Neural cell (in vitro differentiated cells): ENCODE results near the gene FAM9A. TPM values are rescaled to one million over a fixed set of nuclear protein-coding genes. Genes with fewer than 3 reads are reported as not detected.
"Not testable (repeated sequence)": the region's sequence is repeated elsewhere in the genome, so short reads cannot be mapped to it uniquely, and the experiment has no call there.

Source experiments
- H2AFZ ChIP-seq: fragments of 200-600, 300-800 bp; sonication (generic), shearing (Covaris generic); 2 replicates; pipeline ENCODE4 v1.6.0; 2014; ENCODE audit warnings: low read depth, mild to moderate bottlenecking, antibody characterized with exemption, low read length, moderate library complexity
- H3F3A ChIP-seq: fragments of 200-600 bp; shearing (Covaris generic); 2 replicates; pipeline ENCODE4 v1.6.1; 2016; ENCODE audit warnings: mild to moderate bottlenecking, moderate library complexity, mixed read lengths, antibody characterized with exemption, low read length; ENCODE audit not compliant: insufficient read depth, poor library complexity, severe bottlenecking
- H3K27ac ChIP-seq: fragments of 200-600, 300-800 bp; sonication (generic), shearing (Covaris generic); 2 replicates; pipeline ENCODE4 v1.5.1; 2014; ENCODE audit warnings: mild to moderate bottlenecking, low read length, moderate library complexity
- H3K27me3 ChIP-seq: fragments of 300-800, 200-600 bp; sonication (generic), shearing (Covaris generic); 2 replicates; pipeline ENCODE4 v1.6.0; 2014; ENCODE audit warnings: mild to moderate bottlenecking, low read depth, low read length, moderate library complexity; ENCODE audit not compliant: insufficient read depth
- H3K36me3 ChIP-seq: fragments of 300-800, 200-600 bp; sonication (generic), shearing (Covaris generic); 2 replicates; pipeline ENCODE4 v1.5.1; 2014; ENCODE audit warnings: mild to moderate bottlenecking, antibody characterized with exemption, low read length, moderate library complexity; ENCODE audit not compliant: insufficient read depth
- H3K4me2 ChIP-seq: fragments of 300-800, 200-600 bp; sonication (generic), shearing (Covaris generic); 2 replicates; pipeline ENCODE4 v1.6.0; 2014; ENCODE audit warnings: mild to moderate bottlenecking, low read length
- H3K4me3 ChIP-seq: fragments of 300-800, 200-600 bp; sonication (generic), shearing (Covaris generic); 2 replicates; pipeline ENCODE4 v1.5.1; 2014; ENCODE audit warnings: mild to moderate bottlenecking, low read length, moderate library complexity
- H3K79me2 ChIP-seq: fragments of 200-600 bp; shearing (Covaris generic); replicated peaks from 2 replicates; pipeline ENCODE4 v1.6.0; 2014; ENCODE audit warnings: mild to moderate bottlenecking, low read length, moderate library complexity; ENCODE audit not compliant: insufficient read depth
- H3K9ac ChIP-seq: fragments of 300-800, 200-600 bp; sonication (generic), shearing (Covaris generic); 2 replicates; pipeline ENCODE4 v1.6.1; 2016; ENCODE audit warnings: mild to moderate bottlenecking, low read length, mixed read lengths
- H3K9me2 ChIP-seq: fragments of 200-600 bp; shearing (Covaris generic); 2 replicates; pipeline ENCODE4 v1.6.1; 2016; ENCODE audit warnings: mild to moderate bottlenecking, low read length, mixed read lengths; ENCODE audit not compliant: insufficient read depth
- H3K9me3 ChIP-seq: fragments of 200-600, 300-800 bp; sonication (generic), shearing (Covaris generic); 2 replicates; pipeline ENCODE4 v1.6.1; 2016; ENCODE audit warnings: mild to moderate bottlenecking, mixed run types, low read length, moderate library complexity, mixed read lengths
- H4K20me1 ChIP-seq: fragments of 200-600 bp; shearing (Covaris generic); 2 replicates; pipeline ENCODE4 v1.6.1; 2016; ENCODE audit warnings: mild to moderate bottlenecking, mixed run types; ENCODE audit not compliant: insufficient read depth
- CTCF ChIP-seq: fragments of 450-650 bp; IDR thresholded peaks from 2 replicates; pipeline ENCODE4 v1.5.1; 2014; ENCODE audit warnings: antibody characterized with exemption, mild to moderate bottlenecking, moderate library complexity; ENCODE audit not compliant: poor library complexity, severe bottlenecking
- EP300 ChIP-seq: fragments of 450-650 bp; conservative IDR thresholded peaks from 2 replicates; pipeline ENCODE4 v1.6.1; 2014; ENCODE audit warnings: antibody characterized with exemption, mild to moderate bottlenecking, moderate library complexity; ENCODE audit not compliant: poor library complexity, severe bottlenecking
- EZH2 ChIP-seq: fragments of 200-600, 300-800 bp; shearing (Covaris generic), sonication (generic); IDR thresholded peaks from 2 replicates; pipeline ENCODE4 v1.6.1; 2014; ENCODE audit warnings: antibody characterized with exemption, low read length, borderline replicate concordance, mild to moderate bottlenecking; ENCODE audit not compliant: insufficient read depth, poor library complexity, severe bottlenecking
- MXI1 ChIP-seq: fragments of 450-650 bp; conservative IDR thresholded peaks from 2 replicates; pipeline ENCODE4 v1.6.1; 2014; ENCODE audit warnings: antibody characterized with exemption, mild to moderate bottlenecking; ENCODE audit not compliant: poor library complexity, severe bottlenecking
- POLR2AphosphoS5 ChIP-seq: IDR thresholded peaks from 2 replicates; pipeline ENCODE4 v1.6.1; 2012
- RAD21 ChIP-seq: fragments of 450-650 bp; conservative IDR thresholded peaks from 2 replicates; pipeline ENCODE4 v1.6.1; 2014; ENCODE audit warnings: antibody characterized with exemption, mild to moderate bottlenecking, moderate library complexity
- REST ChIP-seq: IDR thresholded peaks from 2 replicates; pipeline ENCODE4 v1.6.1; 2012; ENCODE audit warnings: borderline replicate concordance
- SMC3 ChIP-seq: fragments of 450-650 bp; conservative IDR thresholded peaks from 2 replicates; pipeline ENCODE4 v1.6.1; 2014; ENCODE audit warnings: antibody characterized with exemption, mild to moderate bottlenecking, moderate library complexity; ENCODE audit not compliant: poor library complexity
- TAF1 ChIP-seq: IDR thresholded peaks from 2 replicates; pipeline ENCODE4 v1.6.1; 2012; ENCODE audit warnings: low read depth
- polyA plus RNA-seq: library from polyadenylated mRNA; depleted of rRNA; stranded (reverse); fragments of >200 nt; gene quantifications from 2 replicates; pipeline ENCODE4 v1.2.3, GENCODE V29; 2014

Gene FAM9A
- polyA plus RNA-seq, 1 donor from 2014 or later, result 0.67 TPM

- Histone ChIP-seq H3K9me3 (no peaks in the 10 kb centered on the region), H3K36me3 (no peaks in the 10 kb centered on the region), H3K9ac (no peak overlapping the region), H3K27ac (no peak overlapping the region), H2AFZ (no peak overlapping the region), H3K4me3 (no peak overlapping the region), H3K4me2 (no peak overlapping the region), H3K79me2 (no peaks in the 10 kb centered on the region), H3K27me3 (no peaks in the 10 kb centered on the region), H3K9me2 (no peaks in the 10 kb centered on the region), H3F3A (no peaks in the 10 kb centered on the region), H4K20me1 (no peaks in the 10 kb centered on the region)
- TF ChIP-seq EZH2, result no peak
Measured at GRCh38 chrX:8805046-8805445, 3.9 kb upstream of the FAM9A start.

GRCh38 chrX:8803326-8803725 is 2.1 kb upstream of the FAM9A start:
- no peak overlapping the region for H2AFZ ChIP-seq
- H3K9me2 ChIP-seq, result no peaks in the 10 kb centered on the region
- no peak overlapping the region for H3K4me3 ChIP-seq

GRCh38 chrX:8800351-8800750 is 832 bp downstream of the FAM9A start:
- not testable (repeated sequence) for H3K36me3 ChIP-seq, H3K79me2 ChIP-seq, H3K9me2 ChIP-seq, H3K27me3 ChIP-seq, H3K27ac ChIP-seq, H3K4me2 ChIP-seq, H3K9me3 ChIP-seq, H3K4me3 ChIP-seq, H3F3A ChIP-seq, H2AFZ ChIP-seq, H3K9ac ChIP-seq, H4K20me1 ChIP-seq

More at GRCh38 chrX:8803326-8803725, 2.1 kb upstream of the FAM9A start:
- Histone ChIP-seq H3K9me3 (no peaks in the 10 kb centered on the region), H3K27me3 (no peaks in the 10 kb centered on the region), H3K9ac (no peak overlapping the region), H3K27ac (no peak overlapping the region), H3K4me2 (no peak overlapping the region), H3K79me2 (no peaks in the 10 kb centered on the region), H3F3A (no peaks in the 10 kb centered on the region), H3K36me3 (no peaks in the 10 kb centered on the region), H4K20me1 (no peaks in the 10 kb centered on the region)
- no peak for TF ChIP-seq RAD21
- TF ChIP-seq EP300, result no peak
- no peak for TF ChIP-seq CTCF
- no peak for TF ChIP-seq SMC3
- no peak for TF ChIP-seq MXI1
- no peak for TF ChIP-seq TAF1
- TF ChIP-seq EZH2, result no peak
- no peak for TF ChIP-seq POLR2AphosphoS5
- no peak for TF ChIP-seq REST

- not testable (repeated sequence) for H4K20me1 ChIP-seq, H3K79me2 ChIP-seq, H3K9me2 ChIP-seq, H3K4me3 ChIP-seq, H3K27ac ChIP-seq, H3K36me3 ChIP-seq, H3K4me2 ChIP-seq, H3K27me3 ChIP-seq, H3F3A ChIP-seq, H2AFZ ChIP-seq, H3K9me3 ChIP-seq, H3K9ac ChIP-seq
Measured at GRCh38 chrX:8799281-8799680, 1.9 kb downstream of the FAM9A start.

GRCh38 chrX:8798702-8799101 is 2.5 kb downstream of the FAM9A start:
- not testable (repeated sequence) for H3K36me3 ChIP-seq, H3K9ac ChIP-seq

More at GRCh38 chrX:8798702-8799101, 2.5 kb downstream of the FAM9A start:
- H3K9me2 ChIP-seq, H4K20me1 ChIP-seq, H3K79me2 ChIP-seq, H3K4me3 ChIP-seq, H3K9me3 ChIP-seq, H3K27ac ChIP-seq, H3K27me3 ChIP-seq, H3F3A ChIP-seq, H3K4me2 ChIP-seq, H2AFZ ChIP-seq: not testable (repeated sequence)
